Erythroblast (primary cell): ENCODE data around the gene ARSA.
"Not testable (repeated sequence)": the region's sequence is repeated elsewhere in the genome, so short reads cannot be mapped to it uniquely, and the experiment has no call there.

Experiments used
- GATA1 ChIP-seq: IDR thresholded peaks from 2 replicates; pipeline ENCODE4 v1.6.1; 2011; ENCODE audit warnings: low read depth, mild to moderate bottlenecking, control low read depth, low read length, moderate library complexity
- POLR2A ChIP-seq: IDR thresholded peaks from 2 replicates; pipeline ENCODE4 v1.6.1; 2011; ENCODE audit warnings: mild to moderate bottlenecking, low read length

- TF ChIP-seq POLR2A, GATA1: not testable (repeated sequence)
Measured at GRCh38 chr22:50614296-50614695, 13.7 kb downstream of the ARSA start.
